Neuronal stem cell (in vitro differentiated cells): ENCODE results near the gene SAP30L.

Experiments used
- DNase-seq: peaks from one replicate; pipeline ENCODE4 v3.0.0-alpha.2; 2013; ENCODE audit warnings: low spot score
- H2AFZ ChIP-seq: one replicate; pipeline ENCODE4 v1.6.1; 2013; ENCODE audit warnings: mild to moderate bottlenecking, low read length, inconsistent platforms
- H2AK5ac ChIP-seq: 2 replicates; pipeline ENCODE4 v1.6.1; 2013; ENCODE audit warnings: low read depth, mild to moderate bottlenecking, inconsistent platforms, low read length, moderate library complexity, mixed read lengths
- H2BK120ac ChIP-seq: 2 replicates; pipeline ENCODE4 v1.6.1; 2013; ENCODE audit warnings: low read depth, mild to moderate bottlenecking, inconsistent platforms, low read length, moderate library complexity, mixed read lengths
- H2BK12ac ChIP-seq: one replicate; pipeline ENCODE4 v1.6.1; 2013; ENCODE audit warnings: low read length, inconsistent platforms
- H2BK15ac ChIP-seq: 2 replicates; pipeline ENCODE4 v1.6.1; 2013; ENCODE audit warnings: mild to moderate bottlenecking, low read length, inconsistent platforms, mixed read lengths
- H2BK5ac ChIP-seq: one replicate; pipeline ENCODE4 v1.6.1; 2013; ENCODE audit warnings: inconsistent platforms, mild to moderate bottlenecking, low read length, moderate library complexity
- H3K14ac ChIP-seq: one replicate; pipeline ENCODE4 v1.6.1; 2013; ENCODE audit warnings: low read length, inconsistent platforms
- H3K18ac ChIP-seq: 2 replicates; pipeline ENCODE4 v1.6.1; 2013; ENCODE audit warnings: low read length, inconsistent platforms
- H3K23ac ChIP-seq: 2 replicates; pipeline ENCODE4 v1.6.1; 2013; ENCODE audit warnings: low read depth, mild to moderate bottlenecking, mixed read lengths, low read length, inconsistent platforms; ENCODE audit not compliant: poor library complexity
- H3K27ac ChIP-seq: replicated peaks from 3 replicates; pipeline ENCODE4 v1.5.1; 2013; ENCODE audit warnings: low read length, inconsistent platforms
- H3K27me3 ChIP-seq, 3 experiments: 2 replicates each; pipeline ENCODE4 v1.6.1; 2013; ENCODE audit warnings: low read length in 3 of 3, mild to moderate bottlenecking in 2 of 3, inconsistent platforms in 1 of 3, low read depth in 1 of 3, mixed read lengths in 1 of 3, moderate library complexity in 1 of 3; ENCODE audit not compliant: control insufficient read depth in 3 of 3, insufficient read depth in 3 of 3
- H3K36me3 ChIP-seq, 2 donors: replicated peaks in 1 of 2; 2 replicates each; pipeline ENCODE4 v1.6.1; 2013; ENCODE audit warnings: low read length in 2 of 2; ENCODE audit not compliant: control insufficient read depth in 2 of 2, insufficient read depth in 2 of 2
- H3K4ac ChIP-seq: 2 replicates; pipeline ENCODE4 v1.6.1; 2013; ENCODE audit warnings: inconsistent platforms, mild to moderate bottlenecking, low read length, moderate library complexity
- H3K4me1 ChIP-seq, 2 donors: 1 replicate in 1 of 2; 2 replicates in 1 of 2; pipeline ENCODE4 v1.6.1; 2013; ENCODE audit warnings: low read length in 2 of 2, low read depth in 1 of 2; ENCODE audit not compliant: control insufficient read depth in 2 of 2, insufficient read depth in 1 of 2
- H3K4me2 ChIP-seq: one replicate; pipeline ENCODE4 v1.6.1; 2013; ENCODE audit warnings: mild to moderate bottlenecking, low read length, inconsistent platforms; ENCODE audit not compliant: insufficient read depth, poor library complexity, severe bottlenecking
- H3K4me3 ChIP-seq, 2 donors: 2 replicates each; pipeline ENCODE4 v1.5.1; 2013; ENCODE audit warnings: low read length in 2 of 2, mild to moderate bottlenecking in 2 of 2, inconsistent platforms in 1 of 2, moderate library complexity in 1 of 2
- H3K79me1 ChIP-seq: one replicate; pipeline ENCODE4 v1.6.1; 2013; ENCODE audit warnings: low read depth, mild to moderate bottlenecking, inconsistent platforms, low read length, moderate library complexity
- H3K9ac ChIP-seq: one replicate; pipeline ENCODE4 v1.6.1; 2013; ENCODE audit warnings: mild to moderate bottlenecking, low read depth, low read length, inconsistent platforms; ENCODE audit not compliant: poor library complexity
- H3K9me3 ChIP-seq, 2 donors: replicated peaks in 1 of 2; 2 replicates each; pipeline versions ENCODE3 to v1.6.1; 2013; ENCODE audit warnings: low read length in 2 of 2, mild to moderate bottlenecking in 2 of 2, inconsistent platforms in 1 of 2, low read depth in 1 of 2, mixed read lengths in 1 of 2, moderate library complexity in 1 of 2; ENCODE audit not compliant: control insufficient read depth in 2 of 2, insufficient read depth in 1 of 2
- H4K8ac ChIP-seq: one replicate; pipeline ENCODE4 v1.6.1; 2013; ENCODE audit warnings: low read depth, mild to moderate bottlenecking, inconsistent platforms, low read length, moderate library complexity
- H4K91ac ChIP-seq: one replicate; pipeline ENCODE4 v1.6.1; 2013; ENCODE audit warnings: low read length, low read depth, mild to moderate bottlenecking, inconsistent platforms; ENCODE audit not compliant: poor library complexity
- WGBS, 2 donors: extraction: QIAGEN DNeasy Blood & Tissue Kit; methylation state at CpG; one replicate each; pipeline ENCODE4 v1.1.7; 2013; ENCODE audit warnings: missing lambda C conversion rate in 2 of 2, mixed read lengths in 1 of 2; ENCODE audit not compliant: insufficient read length in 2 of 2, insufficient replicate concordance in 1 of 2; ENCODE audit errors: extremely low coverage in 2 of 2; 5-methylcytosine and 5-hydroxymethylcytosine counted together

SAP30L gene

DNA sequence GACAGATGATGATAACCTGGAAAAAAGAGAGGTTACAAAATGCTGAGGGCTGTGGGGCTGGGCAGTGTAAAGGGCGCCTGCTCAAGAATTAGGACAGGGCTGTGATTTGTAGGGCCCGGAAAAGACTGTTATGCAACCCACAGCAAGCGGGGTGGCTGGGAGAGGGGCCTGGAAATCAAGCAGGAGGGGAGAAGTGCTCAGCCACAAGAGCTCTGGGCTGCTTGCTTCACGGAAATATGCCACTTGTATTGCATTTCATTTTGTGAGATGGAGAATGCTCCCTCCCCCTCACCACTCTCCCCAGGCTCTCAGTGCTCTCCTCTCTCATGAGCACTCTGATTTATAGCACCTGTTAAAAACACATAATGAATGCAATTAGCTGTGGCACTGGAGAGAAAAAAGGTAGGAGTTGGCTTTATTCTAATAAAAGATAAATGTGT, 40.6 kb downstream of the SAP30L start:
- no peak overlapping the region for H2AK5ac ChIP-seq
- H4K8ac ChIP-seq, result no peak overlapping the region
- no peak overlapping the region for H2BK15ac ChIP-seq
- no peaks in the 10 kb centered on the region for H3K36me3 ChIP-seq
- no peak for DNase-seq
- H3K27me3 ChIP-seq, result peaks cover 34 to 85% (median 64%) of the 10 kb centered on the region in 3 experiments
- H3K4me3 ChIP-seq, result no peak overlapping the region
- no CpG with 5 or more reads among the region's 4 CpGs for WGBS, 2 donors
- no peak overlapping the region for H3K9ac ChIP-seq
- no peak overlapping the region for H3K23ac ChIP-seq
- no peak overlapping the region for H3K14ac ChIP-seq
- H3K27ac ChIP-seq, result no peak overlapping the region
- no peaks in the 10 kb centered on the region for H3K79me1 ChIP-seq
- no peak overlapping the region for H3K18ac ChIP-seq
- H2BK120ac ChIP-seq, result no peak overlapping the region
- no peak overlapping the region for H2AFZ ChIP-seq
- no peak overlapping the region for H2BK12ac ChIP-seq
- H3K4me2 ChIP-seq, result no peak overlapping the region
- no peak overlapping the region for H4K91ac ChIP-seq
- no peak overlapping the region for H2BK5ac ChIP-seq
- no peaks in the 10 kb centered on the region for H3K9me3 ChIP-seq
- H3K4me1 ChIP-seq, result peaks cover 0 to 1% of the 10 kb centered on the region in 2 donors
- H3K4ac ChIP-seq, result no peak overlapping the region

DNA sequence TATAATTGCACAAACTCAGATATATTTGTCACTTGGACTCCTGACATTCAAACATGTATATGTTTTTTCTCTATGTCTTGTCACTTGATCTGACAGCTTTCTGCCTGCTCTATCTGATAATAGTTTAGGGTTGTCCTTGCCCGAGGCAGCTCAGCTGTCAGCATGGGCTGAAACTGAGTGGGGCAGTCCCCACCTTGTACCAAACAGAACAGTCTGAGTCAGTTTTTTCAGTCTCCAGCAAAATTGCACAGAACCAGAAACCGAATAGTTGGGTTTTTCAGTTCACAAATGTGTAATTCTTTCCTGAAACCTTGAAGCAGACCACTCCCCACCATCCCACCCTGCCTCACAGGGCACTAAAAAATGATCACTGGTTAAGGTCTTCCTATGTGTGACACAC, 41.7 kb downstream of the SAP30L start:
- Histone ChIP-seq H3K23ac (no peak overlapping the region), H3K18ac (no peak overlapping the region), H3K9me3 (no peaks in the 10 kb centered on the region), H2BK120ac (no peak overlapping the region), H3K14ac (no peak overlapping the region), H3K4me2 (no peak overlapping the region), H2BK5ac (no peak overlapping the region), H3K79me1 (no peaks in the 10 kb centered on the region), H3K4me1 (peaks cover 0 to 1% of the 10 kb centered on the region in 2 donors), H2AK5ac (no peak overlapping the region), H3K4ac (no peak overlapping the region), H3K36me3 (no peaks in the 10 kb centered on the region), H3K4me3 (no peak overlapping the region), H2BK15ac (no peak overlapping the region), H4K8ac (no peak overlapping the region), H3K27ac (no peak overlapping the region), H3K27me3 (peaks cover 25 to 82% (median 56%) of the 10 kb centered on the region in 3 experiments), H3K9ac (no peak overlapping the region), H2BK12ac (no peak overlapping the region), H4K91ac (no peak overlapping the region), H2AFZ (no peak overlapping the region)
- WGBS, 2 donors, result no CpG with 5 or more reads among the region's 2 CpGs
- DNase-seq, result no peak

- Histone ChIP-seq H3K9me3 (no peaks in the 10 kb centered on the region), H3K79me1 (no peaks in the 10 kb centered on the region), H3K18ac (no peak overlapping the region), H3K27me3 (peaks cover 0 to 80% (median 18%) of the 10 kb centered on the region in 3 experiments), H3K27ac (no peak overlapping the region), H2AFZ (no peak overlapping the region), H3K23ac (no peak overlapping the region), H4K91ac (no peak overlapping the region), H2AK5ac (no peak overlapping the region), H2BK120ac (no peak overlapping the region), H3K4me3 (no peak overlapping the region), H2BK15ac (no peak overlapping the region), H3K4me2 (no peak overlapping the region), H3K9ac (no peak overlapping the region), H3K14ac (no peak overlapping the region), H4K8ac (no peak overlapping the region), H3K4ac (no peak overlapping the region), H3K4me1 (no peaks in the 10 kb centered on the region), H3K36me3 (no peaks in the 10 kb centered on the region), H2BK12ac (no peak overlapping the region), H2BK5ac (no peak overlapping the region)
- DNase-seq, result no peak
- WGBS, 2 donors, result no CpG with 5 or more reads among the region's 2 CpGs
Observed at GRCh38 chr5:154491941-154492340, 46.1 kb downstream of the SAP30L start.

GRCh38 chr5:154493274-154493673, 47.5 kb downstream of the SAP30L start:
- no peak overlapping the region for H4K91ac ChIP-seq
- no peaks in the 10 kb centered on the region for H3K4me1 ChIP-seq
- no peak overlapping the region for H3K4me3 ChIP-seq
- H2BK12ac ChIP-seq, result no peak overlapping the region
- H3K9ac ChIP-seq, result peak overlapping the region; percentile 21
- H3K23ac ChIP-seq, result peak overlapping the region; percentile 73
- no CpG with 5 or more reads among the region's 29 CpGs for WGBS, 2 donors
- H2AFZ ChIP-seq, result peak overlapping the region; percentile 56
- H3K36me3 ChIP-seq, result no peaks in the 10 kb centered on the region
- DNase-seq, result no peak
- no peak overlapping the region for H2BK120ac ChIP-seq
- H3K18ac ChIP-seq, result peak overlapping the region; percentile 80
- H3K4me2 ChIP-seq, result peak overlapping the region; percentile 25
- no peak overlapping the region for H4K8ac ChIP-seq
- peaks cover 0 to 77% (median 10%) of the 10 kb centered on the region in 3 experiments for H3K27me3 ChIP-seq
- no peaks in the 10 kb centered on the region for H3K9me3 ChIP-seq
- H3K27ac ChIP-seq, result no peak overlapping the region
- H2BK15ac ChIP-seq, result no peak overlapping the region
- no peaks in the 10 kb centered on the region for H3K79me1 ChIP-seq
- H2AK5ac ChIP-seq, result no peak overlapping the region
- H2BK5ac ChIP-seq, result no peak overlapping the region
- no peak overlapping the region for H3K4ac ChIP-seq
- H3K14ac ChIP-seq, result no peak overlapping the region
